ENCODE data around the gene RETN.

- TF ChIP-seq CTCF (conservative IDR thresholded peaks at IDR 0.05; ENCODE audit: low read length) (no peak), EZH2phosphoT487 (IDR thresholded peaks at IDR 0.05; ENCODE audit: borderline replicate concordance, low read depth, low read length) (no peak)
Observed at GRCh38 chr19:7670150-7670783, 1.4 kb downstream of the RETN start.

All from OCI-LY7 (cell line).